GM12873 (cell line): Measurements from ENCODE around the gene LCN12.

Experiments
- TF ChIP-seq, protein P1 (sequence below): IDR thresholded peaks from 2 replicates; pipeline ENCODE4 v1.5.1; 2012; ENCODE audit warnings: low read depth, mild to moderate bottlenecking, moderate library complexity, low read length, control low read depth; ENCODE audit not compliant: insufficient read depth; ENCODE audit errors: missing control alignments

LCN12 gene

DNA sequence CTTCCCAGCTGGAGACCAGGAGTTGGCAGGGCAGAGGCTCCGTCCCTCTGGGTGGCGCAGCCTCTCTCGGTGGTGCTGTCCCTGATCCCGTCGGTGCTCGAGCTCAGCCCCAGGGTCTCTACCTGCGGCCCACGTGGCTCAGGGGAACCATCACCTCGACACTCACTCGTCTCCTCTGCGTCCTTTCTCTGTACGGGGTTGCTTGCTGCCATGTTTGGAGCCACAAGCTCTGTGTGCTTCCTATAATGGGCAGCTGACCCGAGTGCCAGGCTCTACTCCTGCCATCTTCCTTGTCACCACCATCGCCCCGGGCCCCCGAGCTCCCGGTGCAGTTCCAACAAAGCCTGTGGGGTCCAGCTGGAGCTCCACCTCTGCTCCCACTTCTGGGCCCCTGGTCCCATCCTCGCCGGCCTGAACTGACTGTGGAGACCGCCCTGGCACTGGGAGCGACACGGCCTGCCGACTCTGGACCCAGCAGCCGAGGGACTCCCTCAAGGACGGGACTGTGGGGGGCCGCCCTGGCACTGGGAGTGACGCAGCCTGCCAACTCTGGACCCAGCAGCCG, 12.6 kb upstream of the LCN12 start:
- TF ChIP-seq, protein P1, sequence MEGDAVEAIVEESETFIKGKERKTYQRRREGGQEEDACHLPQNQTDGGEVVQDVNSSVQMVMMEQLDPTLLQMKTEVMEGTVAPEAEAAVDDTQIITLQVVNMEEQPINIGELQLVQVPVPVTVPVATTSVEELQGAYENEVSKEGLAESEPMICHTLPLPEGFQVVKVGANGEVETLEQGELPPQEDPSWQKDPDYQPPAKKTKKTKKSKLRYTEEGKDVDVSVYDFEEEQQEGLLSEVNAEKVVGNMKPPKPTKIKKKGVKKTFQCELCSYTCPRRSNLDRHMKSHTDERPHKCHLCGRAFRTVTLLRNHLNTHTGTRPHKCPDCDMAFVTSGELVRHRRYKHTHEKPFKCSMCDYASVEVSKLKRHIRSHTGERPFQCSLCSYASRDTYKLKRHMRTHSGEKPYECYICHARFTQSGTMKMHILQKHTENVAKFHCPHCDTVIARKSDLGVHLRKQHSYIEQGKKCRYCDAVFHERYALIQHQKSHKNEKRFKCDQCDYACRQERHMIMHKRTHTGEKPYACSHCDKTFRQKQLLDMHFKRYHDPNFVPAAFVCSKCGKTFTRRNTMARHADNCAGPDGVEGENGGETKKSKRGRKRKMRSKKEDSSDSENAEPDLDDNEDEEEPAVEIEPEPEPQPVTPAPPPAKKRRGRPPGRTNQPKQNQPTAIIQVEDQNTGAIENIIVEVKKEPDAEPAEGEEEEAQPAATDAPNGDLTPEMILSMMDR: no peak

DNA sequence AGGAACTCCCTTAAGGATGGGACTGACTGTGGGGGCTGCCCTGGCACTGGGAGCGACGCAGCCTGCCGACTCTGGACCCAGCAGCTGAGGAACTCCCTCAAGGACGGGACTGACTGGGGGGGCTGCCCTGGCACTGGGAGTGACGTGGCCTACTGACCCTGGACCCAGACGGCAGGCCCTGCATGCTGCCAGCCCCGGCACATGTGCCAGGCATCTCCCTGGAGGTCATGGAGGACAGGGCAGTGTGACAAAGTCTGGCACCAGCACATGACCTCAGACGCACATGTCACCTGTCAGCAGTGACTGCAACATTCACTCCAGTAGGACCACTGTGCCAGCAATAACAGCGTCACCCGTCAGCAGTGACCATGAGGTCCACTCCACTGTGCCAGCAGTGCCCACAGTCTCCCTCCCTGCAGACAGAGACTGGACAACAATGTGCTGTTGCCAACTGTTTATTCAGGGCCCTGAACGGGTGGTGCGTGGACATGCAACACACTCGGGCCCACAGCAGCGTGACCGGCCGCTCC, 12.0 kb upstream of the LCN12 start:
- TF ChIP-seq, protein P1: no peak

DNA sequence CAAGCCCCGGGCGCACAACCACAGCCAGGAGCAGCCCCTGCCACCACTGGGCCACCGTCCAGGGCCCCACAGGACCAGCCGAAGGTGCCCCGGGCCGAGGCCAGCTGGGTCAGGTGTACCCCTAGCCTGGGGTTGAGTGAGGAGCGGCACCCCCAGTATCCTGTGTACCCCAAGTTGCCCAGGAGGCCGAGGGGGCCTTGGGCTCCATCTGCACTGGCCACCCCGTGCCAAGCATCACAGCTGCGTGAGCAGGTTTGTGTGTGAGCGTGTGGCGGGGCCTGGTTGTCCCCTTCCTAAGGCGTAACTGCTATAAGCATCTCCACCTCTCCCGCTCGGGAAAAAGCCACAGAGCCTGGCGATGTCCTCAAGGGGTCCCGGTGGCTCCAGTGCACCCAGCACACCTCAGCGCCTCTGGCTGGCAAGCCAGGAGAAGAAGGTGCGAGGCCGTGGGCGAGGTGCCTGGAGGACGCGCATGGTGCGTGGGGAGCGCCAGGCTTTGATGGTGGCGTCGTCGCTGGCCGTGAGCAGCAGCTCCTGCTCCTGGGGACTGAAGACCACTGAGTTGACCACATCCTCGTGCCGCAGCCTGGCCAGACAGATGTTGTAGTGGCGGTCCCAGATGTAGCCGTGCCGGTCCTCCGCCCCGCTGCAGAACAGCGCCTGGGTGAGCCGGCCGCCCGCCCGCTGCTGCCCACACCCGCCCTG, 11.4 kb upstream of the LCN12 start:
- TF ChIP-seq, protein P1: no peak

DNA sequence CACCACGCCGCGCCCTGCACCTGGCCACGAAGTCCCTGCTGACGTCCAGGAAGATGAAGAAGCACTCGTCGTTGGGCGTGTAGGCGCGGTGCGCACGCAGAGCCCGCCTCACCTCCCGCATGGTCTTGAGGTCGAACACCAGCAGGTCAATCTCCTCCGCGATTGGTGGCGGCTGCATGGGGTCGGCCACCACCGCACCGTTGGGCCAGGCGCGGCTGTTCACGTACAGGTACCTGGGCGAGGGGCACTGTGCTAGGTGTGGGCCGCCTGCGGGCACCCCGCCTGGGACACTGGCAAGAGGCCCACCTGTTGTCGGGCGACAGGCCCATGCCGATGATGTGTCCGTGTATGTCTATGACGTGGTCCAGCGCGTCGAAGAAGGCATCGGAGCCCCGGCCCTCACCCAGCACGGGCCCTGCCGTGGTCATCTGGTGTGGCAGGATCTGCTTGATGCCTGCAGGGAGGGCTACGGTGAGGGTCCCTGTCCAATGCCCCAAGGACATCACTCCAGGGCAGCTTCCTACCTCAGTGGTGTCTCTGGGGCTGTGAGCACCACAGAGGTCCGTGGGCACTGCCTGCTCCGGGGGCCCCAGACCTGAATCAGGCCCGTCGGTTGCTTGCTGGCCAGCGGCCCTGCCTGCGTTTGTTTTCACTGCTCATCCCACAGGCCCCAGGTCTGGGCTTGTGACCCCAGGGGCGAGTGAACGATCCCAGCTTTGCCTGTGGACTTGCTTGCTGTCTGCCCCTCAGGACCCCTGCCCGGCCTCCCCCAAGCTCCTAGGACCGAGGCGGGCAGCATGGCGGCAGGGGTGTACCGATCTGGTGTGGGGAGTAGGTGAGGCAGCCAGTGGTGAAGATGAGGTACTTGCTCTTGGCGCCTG, 10.6 kb upstream of the LCN12 start:
- TF ChIP-seq, protein P1: no peak

DNA sequence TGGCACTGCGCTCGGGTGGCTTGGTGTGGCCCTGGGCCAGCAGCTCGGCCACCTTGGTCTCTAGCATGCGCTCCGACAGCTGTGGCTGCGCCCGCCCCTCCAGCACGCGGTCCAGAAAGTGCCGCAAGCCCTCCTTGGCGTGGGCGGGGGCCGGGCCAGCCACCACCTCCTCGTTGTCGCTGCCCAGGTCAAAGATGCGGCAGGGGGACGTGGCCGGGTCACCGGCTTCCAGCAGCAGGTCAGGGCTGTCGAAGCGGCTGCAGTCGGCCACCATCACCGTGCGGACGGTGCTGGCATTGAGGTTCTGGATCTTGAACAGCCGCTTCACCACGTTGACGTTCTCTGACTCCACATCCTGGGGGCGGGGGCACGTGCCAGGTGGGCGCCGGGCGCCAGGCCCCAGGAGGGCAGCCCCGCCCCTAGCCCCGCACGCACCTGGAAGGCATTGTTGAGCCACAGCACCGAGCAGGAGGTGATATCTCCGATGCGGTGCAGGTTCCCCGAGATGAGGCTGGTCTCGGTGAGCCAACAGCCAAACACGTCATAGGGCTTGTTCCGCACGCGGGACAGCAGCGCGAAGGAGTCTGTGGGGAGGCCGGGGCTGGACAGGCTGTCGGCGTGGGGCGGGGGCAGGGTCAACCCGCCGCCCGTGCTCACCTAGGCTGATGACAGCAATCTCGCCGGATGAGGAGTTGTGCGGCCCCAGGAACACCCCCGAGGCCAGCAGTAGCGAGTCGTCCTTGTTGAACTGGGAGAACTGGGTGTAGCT, 9.8 kb upstream of the LCN12 start:
- TF ChIP-seq, protein P1: no peak

GRCh38 chr9:136942881-136943230, 9.2 kb upstream of the LCN12 start:
- TF ChIP-seq, protein P1: no peak
